ENCODE data around the gene THAP5.
"Not testable (repeated sequence)": the region's sequence is repeated elsewhere in the genome, so short reads cannot be mapped to it uniquely, and the experiment has no call there.

The THAP5 gene

DNA sequence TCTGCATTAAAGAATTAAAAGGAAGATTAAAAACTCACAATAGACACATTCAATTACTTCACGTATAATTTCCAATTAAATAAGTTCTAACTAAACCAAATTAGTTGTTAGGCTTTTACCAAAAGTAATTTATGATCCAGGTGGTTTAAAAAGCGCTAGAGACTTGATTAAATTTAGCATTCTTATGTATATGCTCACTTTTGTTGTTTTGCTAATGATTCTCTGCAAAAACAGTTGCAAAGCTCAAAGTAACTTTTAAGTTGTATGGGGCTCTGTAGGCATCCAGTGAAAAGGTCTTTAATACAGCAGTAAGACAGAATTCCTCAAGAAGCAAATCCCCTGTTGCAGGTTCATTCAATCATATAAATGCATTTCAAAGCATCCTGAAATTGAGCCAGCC is 28.0 kb downstream of the THAP5 start:
- DNase-seq: no peak
- intact Hi-C loops (cut with DNase I): no loop called here

DNA sequence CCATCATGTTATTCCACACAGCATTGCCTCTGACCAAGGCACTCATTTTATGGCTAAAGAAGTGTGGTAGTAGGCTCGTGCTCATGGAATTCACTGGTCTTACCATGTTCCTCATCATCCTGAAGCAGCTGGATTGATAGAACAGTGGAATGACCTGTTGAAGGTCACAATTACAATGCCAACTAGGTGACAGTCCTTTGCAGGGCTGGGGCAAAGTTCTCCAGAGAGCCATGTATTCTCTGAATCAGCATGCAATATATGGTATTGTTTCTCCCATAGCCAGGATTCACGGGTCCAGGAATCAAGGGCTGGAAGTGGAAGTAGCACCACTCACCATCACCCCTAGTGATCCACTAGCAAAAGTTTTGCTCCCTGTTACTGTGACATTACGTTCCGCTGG is 30.8 kb downstream of the THAP5 start:
- intact Hi-C loops (cut with DNase I); DNase-seq: not testable (repeated sequence)

DNA sequence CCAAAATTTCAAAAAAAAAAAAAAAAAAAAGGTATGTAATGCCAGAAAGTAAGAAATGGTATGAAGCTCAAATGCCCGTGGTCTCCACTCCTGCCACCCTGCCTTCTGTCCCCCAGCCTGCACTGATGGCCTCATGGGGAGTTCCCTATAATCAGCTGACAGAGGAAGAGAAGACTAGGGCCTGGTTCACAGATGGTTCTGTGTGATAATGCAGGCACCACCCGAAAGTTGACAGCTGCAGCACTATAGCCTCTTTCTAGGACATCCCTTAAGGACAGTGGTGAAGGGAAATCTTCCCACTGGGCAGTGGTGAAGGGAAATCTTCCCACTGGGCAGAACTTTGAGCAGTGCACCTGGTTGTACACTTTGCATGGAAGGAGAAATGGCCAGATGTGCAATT is 31.3 kb downstream of the THAP5 start:
- intact Hi-C loops (cut with DNase I); DNase-seq: not testable (repeated sequence)

DNA sequence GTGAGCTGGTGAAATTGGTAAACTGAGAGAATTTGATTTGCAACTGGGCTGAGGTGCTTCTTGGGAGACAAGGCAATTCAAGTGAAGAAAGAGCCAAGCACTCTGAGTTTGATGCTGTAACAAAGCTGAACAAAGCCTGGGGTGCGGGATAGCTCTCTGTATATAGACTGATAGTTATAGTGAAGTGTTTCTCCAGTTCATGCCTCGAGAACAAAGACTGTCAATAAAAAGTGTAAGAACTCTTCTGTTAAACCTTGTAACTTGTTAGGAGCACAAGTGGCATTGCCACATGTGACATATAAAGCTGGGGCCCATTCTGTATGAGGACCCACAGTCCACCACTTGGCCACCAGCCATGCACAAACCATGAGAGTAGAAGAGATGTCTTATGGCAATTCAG is 32.3 kb downstream of the THAP5 start:
- no peak for DNase-seq
- intact Hi-C loops (cut with DNase I): no loop called here

DNA sequence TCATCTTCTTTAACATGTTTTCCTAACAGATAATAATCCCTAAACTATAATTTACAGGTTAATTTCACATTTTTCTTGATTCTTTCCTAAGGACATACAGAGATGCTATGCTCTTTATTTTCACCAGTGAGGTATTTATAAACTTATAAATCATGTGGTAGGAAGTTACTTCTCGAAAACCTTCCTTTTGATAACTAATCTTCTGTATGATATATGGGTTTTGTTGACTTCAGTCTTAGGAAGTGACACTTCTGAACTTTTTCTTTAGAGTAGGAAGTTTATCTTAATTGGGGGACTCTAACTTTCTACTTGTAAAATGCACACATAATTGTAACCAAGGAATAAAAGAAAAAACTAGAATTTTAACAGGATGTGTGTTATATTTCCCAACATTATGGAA is 33.8 kb downstream of the THAP5 start:
- intact Hi-C loops (cut with DNase I): no loop called here
- no peak for DNase-seq

DNA sequence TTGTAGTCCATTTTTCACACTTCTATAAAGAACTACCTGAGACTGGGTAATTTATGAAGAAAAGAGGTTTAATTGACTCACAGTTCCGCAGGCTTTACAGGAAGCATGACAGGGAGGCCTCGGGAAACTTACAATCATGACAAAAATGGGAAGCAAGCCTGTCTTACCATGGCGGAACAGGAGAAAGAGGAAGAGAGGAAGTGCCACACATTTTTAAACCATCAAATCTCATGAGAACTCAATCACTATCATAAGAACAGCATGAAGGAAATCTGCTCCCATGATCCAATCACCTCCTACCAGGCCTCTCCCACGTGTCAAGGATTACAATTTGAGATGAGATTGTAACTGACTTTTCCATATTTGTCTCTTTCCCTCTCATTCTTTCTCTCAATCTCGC is 34.2 kb downstream of the THAP5 start:
- no peak for DNase-seq
- intact Hi-C loops (cut with DNase I): no loop called here

DNA sequence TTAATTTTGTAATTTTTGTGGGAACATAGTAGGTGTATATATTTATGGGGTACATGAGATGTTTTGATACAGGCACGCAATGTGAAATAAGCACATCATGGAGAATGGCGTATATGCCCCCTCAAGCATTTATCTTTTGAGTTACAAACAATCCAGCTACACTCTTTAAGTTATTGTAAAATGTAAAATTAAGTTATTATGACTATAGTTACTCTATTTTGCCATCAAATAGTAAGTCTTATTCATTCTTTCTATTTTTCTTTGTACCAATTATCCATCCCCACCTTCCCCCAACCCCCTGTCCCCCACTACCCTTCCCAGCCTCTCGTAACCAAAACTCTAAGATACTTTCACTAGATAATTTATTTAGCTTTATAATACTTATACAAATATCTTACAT is 35.8 kb downstream of the THAP5 start:
- no peak for DNase-seq
- intact Hi-C loops (cut with DNase I): no loop called here

DNA sequence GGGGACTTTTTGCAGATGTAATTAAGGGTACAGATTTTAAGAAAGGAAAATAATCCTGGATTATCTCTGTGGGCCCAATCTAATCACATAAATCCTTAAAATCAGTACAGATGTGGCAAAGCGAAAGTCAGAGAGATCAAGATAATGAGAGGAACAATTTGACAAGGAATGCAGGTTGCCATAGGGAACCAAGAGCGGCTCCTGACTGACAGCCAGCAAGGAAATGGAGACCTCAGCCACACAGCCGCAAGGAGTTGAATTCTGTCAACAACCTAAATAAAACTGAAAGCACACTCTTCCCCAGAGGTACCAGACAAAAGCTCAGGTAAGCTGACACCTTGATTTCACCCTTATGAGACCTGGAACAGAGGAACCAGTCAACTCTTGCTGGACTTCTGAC is 40.2 kb downstream of the THAP5 start:
- DNase-seq: no peak
- intact Hi-C loops (cut with DNase I): no loop called here

DNA sequence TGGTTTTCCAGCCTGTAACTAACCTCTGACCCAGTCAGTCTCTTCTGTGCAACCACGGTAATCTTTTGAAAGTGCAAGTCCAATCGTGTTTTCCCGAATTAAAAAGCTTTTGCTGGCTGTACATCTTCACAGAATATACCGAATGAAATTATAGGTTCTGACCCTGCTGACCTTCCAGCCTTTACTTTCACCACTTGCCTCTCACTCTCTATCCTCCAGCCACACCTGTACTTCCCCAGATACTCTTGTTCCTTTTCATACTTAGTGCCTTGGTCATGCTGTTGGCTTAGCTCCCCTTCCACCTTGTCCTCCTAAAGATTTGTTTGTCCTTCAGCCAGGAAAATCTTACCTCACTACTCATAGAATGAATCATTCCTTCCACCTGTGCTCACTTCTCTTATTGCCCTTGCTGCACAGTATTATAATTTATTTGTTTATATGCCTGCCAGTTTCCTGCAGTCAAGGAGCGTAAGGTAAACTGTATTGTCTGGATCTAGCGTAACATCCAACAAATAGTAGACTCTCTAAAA is 41.3 kb downstream of the THAP5 start:
- intact Hi-C loops (cut with DNase I): no loop called here

DNA sequence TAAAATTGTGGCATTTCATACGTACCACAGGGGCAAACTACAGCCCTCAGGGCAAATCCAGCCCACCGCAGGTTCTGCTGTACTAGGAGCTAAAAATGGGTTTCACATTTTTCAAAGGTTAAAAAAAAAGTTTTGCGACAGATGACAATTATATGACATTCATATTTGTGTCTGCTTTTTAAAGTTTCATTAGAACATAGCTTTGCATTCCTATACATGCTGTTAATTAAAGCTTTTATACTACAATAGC is 42.8 kb downstream of the THAP5 start:
- DNase-seq: no peak
- intact Hi-C loops (cut with DNase I): loop anchor here (2.0 kb wide), 1 partner anchor 42 kb away; the partner anchor contains the start of genes DNAJB9 and THAP5

More for the DNA sequence above, 41.3 kb downstream of the THAP5 start:
- no peak for DNase-seq

DNA sequence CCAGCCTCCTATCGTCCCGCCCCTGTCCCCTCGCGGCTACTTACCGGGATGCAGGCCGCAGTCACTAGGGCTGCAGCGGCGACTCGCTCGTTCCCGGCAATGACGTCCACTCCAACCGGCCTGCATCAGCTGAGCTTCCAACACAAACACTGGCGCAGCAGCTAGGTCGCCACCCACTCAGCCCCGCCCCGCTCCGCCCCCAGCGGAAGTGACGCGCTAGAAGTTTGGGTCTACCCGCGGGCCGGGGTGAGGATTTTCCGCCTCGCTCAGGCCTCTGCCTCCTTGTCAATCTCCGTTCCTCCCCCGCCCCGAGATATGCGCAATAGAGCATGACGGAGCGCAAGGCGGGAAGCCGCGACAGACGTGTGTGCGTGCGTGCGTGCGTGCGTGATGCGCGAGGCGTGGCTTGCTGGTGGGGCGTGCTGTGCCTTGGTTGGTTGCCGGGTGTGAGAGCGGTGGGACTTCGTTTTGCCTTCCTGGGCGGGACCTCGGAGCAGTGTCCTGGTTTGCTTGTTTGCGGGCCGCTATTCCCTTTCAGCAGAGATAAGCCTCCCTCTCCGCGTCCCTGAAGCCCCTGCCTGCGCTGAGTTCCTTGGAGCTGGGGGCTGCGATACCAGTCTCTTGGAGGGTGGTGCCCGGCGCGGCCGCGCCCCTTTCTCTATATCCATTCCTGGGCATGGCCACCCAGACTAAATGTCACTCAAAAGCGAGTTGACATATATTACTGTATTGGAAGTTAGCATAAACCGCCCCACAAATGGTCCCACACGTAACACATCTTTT is 43.3 kb downstream of the THAP5 start, which contains the start of gene PNPLA8:
PNPLA8 (minus strand) TSS at position 151 of the 783 bp plus-strand sequence. CDS start 10,644 bp downstream, outside the sequence.
- intact Hi-C loops (cut with DNase I): loop anchor here (2.0 kb wide), 1 partner anchor 43 kb away; the partner anchor contains the start of genes DNAJB9 and THAP5
- peak; percentile 100 for DNase-seq

DNA sequence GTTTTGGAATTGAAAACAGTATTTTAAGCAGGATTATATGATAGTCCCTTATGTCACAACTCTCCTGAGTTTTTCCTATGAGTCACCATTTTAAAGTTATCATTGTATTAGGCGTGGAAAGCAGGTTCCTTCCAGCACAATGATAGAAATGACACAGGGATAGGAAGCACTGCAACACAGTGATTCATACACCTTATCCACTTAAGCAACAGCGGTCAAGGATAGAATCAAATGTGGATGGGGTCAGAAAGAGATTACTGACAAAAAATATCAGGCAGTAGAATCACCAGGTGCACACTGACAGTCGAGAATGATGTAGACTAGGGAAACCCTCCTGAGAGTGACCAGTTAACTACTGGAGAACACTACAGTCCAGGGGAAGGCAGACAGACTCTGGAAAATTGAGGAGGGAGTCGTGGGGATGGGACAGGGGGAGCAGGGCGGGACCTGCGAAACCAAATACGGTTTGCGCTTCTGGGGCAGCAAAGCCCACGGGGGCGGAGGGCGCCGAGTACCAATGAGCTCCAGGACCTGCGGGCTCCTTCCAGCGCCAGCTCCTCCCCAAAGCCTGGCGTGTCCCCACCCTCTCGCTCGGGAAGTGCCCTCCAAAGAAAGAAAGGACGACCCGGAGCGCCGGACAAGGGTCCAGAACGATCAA is 44.0 kb downstream of the THAP5 start:
- intact Hi-C loops (cut with DNase I): no loop called here
- peak in 4 of 42 donors; percentile 71 to 88 (median 86) for DNase-seq

DNA sequence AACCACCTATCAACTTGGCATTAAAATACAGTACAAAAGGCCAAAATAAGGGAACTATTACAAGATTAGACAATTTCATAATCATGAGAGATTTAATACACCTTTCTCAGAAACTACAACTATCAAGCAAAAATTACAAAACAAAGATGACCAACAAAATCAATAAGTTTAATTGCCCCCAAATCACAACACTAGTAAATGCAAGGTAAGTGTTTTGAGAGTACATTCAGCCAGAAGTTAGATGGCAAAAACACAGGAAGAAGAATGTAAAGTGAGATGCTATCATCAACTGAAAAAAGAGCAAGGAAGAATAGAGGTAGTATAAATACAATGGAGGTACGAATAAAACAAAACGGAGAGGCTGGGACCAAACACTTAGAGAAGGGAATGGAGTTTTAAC is 46.7 kb downstream of the THAP5 start:
- no peak for DNase-seq
- intact Hi-C loops (cut with DNase I): no loop called here

DNA sequence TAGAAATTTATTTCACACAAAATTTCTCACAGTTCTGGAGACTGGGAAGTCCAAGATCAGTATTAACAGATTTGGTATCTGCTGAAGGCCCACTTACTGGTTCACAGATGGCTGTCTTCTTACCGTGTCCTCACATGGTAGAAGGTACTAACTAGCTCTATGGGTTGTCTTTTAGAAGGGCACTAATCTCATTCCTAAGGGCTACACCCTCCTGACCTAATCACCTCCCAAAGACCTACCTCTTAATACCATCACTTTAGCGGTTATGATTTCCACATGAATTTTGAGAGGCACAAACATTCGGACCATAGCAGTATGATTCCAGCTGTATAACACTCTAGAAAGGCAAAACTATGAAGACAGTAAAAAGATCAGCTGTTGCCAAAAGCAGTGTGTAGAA is 51.6 kb downstream of the THAP5 start:
- intact Hi-C loops (cut with DNase I): no loop called here
- DNase-seq: no peak

DNA sequence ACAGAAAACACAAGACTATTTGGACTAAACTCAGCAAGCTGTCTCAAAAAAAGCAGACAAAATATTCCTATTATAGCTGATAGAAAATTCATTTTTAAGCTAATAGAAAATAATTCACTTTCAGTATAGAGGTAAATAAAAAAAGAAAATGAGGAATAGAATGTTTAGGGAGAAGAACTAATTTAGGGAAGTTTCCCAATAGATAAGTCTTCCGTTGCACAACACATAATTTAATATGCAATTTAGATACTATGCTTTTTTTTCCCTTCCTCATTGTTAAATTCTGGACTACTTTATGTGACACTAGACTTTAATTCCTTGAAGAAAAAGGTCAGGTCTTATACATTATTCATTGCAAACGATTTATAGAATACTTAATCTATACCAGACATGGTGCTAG is 53.9 kb downstream of the THAP5 start:
- DNase-seq: no peak
- intact Hi-C loops (cut with DNase I): no loop called here

DNA sequence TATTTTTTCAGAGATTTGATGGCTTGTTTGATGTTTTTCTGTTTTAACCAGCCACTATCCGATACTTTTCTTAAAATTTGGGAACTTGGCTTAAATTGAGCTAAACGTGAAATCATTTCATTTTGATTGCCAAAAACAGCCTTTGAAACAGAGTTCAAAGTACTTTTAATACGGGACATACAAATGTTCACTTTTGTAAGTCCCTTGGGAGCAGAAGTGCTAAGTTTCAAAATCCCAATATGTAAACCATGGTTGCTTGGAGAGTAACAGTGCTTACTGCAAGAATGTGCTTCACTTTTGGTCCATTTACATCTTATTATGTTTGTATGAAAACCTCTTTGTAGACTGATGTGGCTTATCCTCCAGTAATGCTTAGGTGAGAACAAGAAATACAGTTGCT is 54.5 kb downstream of the THAP5 start:
- no peak for DNase-seq
- intact Hi-C loops (cut with DNase I): no loop called here
